Thyroid gland (tissue), 4 donors: ENCODE measurements around the gene TMEM266.

ENCODE experiments used
- CTCF ChIP-seq, 6 experiments: fragments of 200-600 bp in 3 of 6; fragments of 450-650 bp in 3 of 6; sonication (generic) in 3 of 6; IDR thresholded peaks; one replicate each; pipeline ENCODE4 v1.5.1; 2016 to 2019; ENCODE audit warnings: antibody characterized with exemption in 6 of 6, mild to moderate bottlenecking in 2 of 6, inconsistent platforms in 1 of 6, moderate library complexity in 1 of 6
- POLR2A ChIP-seq, 2 donors: fragments of 450-650 bp; IDR thresholded peaks; one replicate each; pipeline ENCODE4 v1.6.1; 2017; ENCODE audit warnings: antibody characterized with exemption in 2 of 2, mild to moderate bottlenecking in 2 of 2, moderate library complexity in 1 of 2

GRCh38 chr15:76221085-76221767 lies 161.4 kb downstream of the TMEM266 start:
- TF ChIP-seq CTCF (IDR thresholded peaks at IDR 0.05): no peak
- TF ChIP-seq POLR2A (IDR thresholded peaks at IDR 0.05): no peak
